ENCODE data around the gene RPS6KA4.

Gene RPS6KA4

DNA sequence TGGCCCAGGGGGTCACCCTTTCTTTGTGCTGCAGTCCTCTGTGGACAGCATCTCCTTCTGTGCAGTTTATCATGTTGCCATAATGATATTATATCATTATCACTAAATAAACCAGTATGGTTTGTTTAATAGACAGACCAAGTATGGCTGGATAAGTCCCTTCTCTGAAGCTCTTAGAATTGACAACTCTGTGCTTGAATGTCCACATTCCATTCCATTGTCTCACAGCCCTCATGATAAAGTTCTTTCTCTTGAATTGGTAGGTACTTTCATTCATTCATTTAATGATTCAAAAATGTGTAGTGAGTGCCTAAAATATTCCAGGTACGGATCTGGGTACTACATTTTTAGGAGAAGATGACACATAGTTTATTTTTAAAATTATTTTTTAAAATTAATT is 7.8 kb downstream of the RPS6KA4 start:
- no peak for DNase-seq (ENCODE audit: low read depth in 2 of 2)

DNA sequence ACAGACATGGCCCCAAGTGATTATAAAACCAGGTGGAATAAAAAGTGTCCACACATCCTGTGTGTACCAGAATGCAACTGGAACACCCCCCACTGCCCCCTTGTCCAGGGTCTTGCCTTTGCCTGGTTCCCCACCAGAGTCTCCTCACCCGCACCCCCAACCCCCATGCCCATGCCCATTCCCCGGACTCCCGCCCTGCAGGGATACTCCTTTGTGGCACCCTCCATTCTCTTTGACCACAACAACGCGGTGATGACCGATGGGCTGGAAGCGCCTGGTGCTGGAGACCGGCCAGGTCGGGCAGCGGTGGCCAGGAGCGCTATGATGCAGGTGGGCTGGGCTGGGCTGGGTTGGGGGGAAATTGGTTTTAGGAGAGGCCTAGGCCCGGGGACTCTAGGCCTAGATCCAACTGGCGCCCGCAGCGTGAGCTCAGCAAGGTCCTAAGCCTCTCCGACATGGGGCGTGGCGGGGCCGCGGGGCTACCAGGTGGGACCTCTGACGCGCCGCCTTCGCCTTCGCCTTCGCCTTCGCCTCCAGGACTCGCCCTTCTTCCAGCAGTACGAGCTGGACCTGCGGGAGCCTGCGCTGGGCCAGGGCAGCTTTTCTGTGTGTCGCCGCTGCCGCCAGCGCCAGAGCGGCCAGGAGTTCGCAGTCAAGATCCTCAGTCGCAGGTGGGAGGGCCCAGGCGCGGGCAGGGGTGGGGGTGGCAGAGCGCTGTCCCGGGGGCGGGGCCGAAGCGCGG is 9.1 kb downstream of the RPS6KA4 start:
- no peak for DNase-seq (ENCODE audit: low read depth in 2 of 2)

DNA sequence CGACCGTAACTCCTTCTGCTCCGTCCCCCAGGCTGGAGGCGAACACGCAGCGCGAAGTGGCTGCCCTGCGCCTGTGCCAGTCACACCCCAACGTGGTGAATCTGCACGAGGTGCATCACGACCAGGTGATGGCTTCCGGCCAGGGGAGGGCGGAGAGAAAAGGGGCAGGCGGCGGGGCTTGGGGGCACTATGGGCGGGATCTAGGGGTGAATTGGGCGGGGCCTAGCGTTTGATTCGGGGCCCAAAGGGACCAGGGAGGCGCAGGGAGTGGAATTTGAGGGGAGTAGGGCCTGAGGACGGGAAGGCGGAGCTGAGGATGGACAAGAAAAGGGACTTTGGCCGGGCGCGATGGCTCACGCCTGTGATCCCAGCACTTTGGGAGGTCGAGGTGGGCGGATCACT is 9.7 kb downstream of the RPS6KA4 start:
- DNase-seq (ENCODE audit: low read depth in 2 of 2): no peak

DNA sequence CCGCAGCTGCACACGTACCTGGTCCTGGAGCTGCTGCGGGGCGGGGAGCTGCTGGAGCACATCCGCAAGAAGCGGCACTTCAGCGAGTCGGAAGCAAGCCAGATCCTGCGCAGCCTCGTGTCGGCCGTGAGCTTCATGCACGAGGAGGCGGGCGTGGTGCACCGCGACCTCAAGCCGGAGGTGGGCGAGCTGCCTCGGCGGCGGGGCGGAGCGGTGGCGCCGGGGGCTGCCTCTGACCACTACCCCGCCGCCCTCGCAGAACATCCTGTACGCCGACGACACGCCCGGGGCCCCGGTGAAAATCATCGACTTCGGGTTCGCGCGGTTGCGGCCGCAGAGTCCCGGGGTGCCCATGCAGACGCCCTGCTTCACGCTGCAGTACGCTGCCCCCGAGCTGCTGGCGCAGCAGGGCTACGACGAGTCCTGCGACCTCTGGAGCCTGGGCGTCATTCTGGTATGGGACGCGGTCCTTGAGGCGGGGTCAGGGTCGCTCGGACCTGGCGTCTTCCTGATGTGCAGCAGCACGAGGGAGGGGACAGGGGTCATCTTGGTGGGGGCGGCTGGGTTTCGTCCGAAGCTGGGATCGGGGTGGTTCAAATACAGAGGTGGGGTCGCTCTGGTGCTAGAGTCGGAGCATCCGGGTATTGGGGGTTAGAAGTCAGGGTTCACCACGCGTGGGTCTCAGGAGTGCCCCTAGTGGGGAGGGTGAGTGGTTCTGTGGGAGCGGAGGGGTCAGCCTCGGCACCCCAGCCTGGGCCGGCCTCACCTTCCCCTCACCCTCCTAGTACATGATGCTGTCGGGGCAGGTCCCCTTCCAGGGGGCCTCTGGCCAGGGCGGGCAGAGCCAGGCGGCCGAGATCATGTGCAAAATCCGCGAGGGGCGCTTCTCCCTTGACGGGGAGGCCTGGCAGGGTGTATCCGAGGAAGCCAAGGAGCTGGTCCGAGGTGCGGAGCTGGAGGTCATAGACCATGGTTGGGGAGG is 10.8 kb downstream of the RPS6KA4 start:
- no peak for DNase-seq (ENCODE audit: low read depth in 2 of 2)

DNA sequence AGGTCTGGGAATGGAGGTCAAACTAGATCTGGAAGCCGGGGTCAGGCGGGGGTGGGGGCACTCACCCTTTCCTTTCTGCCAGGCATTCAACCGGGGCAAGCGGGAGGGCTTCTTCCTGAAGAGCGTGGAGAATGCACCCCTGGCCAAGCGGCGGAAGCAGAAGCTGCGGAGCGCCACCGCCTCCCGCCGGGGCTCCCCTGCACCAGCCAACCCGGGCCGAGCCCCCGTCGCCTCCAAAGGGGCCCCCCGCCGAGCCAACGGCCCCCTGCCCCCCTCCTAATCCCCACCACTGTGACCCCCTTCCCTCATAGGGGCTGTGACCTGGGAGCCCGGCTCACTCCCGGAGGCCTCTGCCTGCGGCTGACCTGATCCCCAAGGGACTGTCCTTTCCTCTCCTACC is 12.2 kb downstream of the RPS6KA4 start:
- DNase-seq (ENCODE audit: low read depth in 2 of 2): no peak

DNA sequence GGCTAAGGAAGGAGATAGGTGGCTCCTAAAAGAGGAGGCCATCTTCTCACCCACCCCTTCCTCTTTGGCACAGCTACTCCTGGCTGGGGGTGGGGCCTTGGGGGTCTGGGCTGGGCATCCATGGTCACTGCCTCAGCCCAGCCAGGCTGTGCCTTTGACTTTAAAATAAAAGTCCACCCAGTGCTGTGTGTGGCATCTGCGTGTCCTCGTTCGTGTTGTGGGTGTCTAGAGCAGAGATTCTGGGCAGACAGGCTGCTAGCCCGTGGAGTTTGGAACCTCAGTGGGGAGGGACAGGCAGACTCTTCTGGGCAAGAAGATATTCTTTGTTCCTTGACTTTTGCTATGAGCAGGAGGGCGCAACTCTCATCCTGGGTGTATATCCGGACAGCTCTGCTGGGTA is 13.1 kb downstream of the RPS6KA4 start:
- no peak for DNase-seq (ENCODE audit: low read depth in 2 of 2)

DNA sequence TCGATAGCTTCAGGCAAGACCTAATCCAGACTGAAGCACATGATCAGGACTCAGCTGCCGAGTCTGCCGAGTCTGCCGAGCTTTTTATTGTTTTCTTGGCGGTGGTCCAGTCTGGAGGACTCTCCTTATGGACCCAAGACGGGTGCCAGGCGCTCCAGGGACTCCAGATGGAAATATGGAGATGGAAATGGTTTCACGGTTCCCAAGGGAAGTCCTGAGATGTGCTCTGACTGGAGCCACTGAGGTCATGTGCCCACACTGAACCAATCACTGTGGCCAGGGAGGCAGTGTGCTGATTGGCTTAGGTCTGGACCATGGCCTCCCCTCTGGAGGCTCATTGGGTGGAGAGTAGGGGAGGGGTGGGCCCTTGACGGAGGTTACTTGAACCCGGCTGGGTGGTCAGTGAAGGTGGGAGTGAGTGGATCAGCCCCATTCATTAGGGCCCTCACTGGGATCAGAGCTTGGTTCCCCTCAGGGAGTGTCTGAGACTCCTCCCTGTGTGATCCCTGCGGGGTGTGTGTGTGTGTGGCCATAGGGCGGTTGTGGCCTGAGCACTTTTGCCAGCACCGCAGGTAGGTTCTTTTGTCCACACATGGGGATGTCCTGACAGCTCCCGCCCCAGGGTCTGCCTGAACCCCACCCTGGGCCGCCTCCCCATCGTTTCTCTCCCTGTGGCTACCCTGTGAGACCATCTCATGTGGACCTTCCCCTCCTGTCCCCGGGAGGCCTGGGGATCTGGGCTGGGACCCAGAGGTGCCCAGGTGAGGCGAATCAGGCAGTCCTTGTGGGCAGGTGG is 14.0 kb downstream of the RPS6KA4 start:
- DNase-seq (ENCODE audit: low read depth in 2 of 2): no peak

DNA sequence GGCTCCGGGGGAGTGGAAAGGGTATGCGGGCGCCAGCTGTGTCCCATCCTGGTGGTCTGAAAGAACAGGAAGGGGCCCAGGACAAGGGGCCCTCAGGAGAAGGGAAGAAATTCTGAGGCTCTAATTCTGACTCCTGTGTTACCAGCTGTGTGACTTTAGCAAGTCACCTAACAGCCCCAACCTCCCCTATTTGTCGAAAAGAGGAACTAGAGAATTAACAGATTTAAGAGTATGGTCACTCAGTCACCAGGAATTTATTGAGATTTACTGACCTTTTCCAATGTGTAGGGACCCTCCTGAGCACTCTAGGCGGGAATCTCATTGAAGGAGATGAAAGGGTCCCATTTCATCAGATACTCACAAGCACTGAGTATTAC is 14.6 kb downstream of the RPS6KA4 start:
- no peak for DNase-seq (ENCODE audit: low read depth in 2 of 2)

DNA sequence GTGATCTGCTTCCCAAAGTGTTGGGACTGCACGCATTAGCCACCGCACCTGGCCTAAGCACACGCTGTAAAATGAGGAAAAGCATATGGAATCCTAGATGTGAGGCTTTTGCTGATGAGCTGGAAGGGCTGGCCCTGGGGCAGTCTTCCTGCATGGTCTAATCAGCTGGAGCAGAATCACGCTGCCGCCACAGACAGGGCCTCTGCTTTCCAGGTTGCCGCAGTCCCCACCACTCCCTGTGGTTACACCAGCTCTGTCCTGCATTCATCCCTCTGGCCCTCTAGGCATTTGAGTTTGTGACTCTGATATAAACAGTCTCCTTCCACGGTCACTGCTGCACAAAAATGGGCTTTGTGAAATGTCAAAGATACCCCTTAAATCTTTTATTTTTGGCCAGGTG is 17.1 kb downstream of the RPS6KA4 start:
- DNase-seq (ENCODE audit: low read depth in 2 of 2): no peak

DNA sequence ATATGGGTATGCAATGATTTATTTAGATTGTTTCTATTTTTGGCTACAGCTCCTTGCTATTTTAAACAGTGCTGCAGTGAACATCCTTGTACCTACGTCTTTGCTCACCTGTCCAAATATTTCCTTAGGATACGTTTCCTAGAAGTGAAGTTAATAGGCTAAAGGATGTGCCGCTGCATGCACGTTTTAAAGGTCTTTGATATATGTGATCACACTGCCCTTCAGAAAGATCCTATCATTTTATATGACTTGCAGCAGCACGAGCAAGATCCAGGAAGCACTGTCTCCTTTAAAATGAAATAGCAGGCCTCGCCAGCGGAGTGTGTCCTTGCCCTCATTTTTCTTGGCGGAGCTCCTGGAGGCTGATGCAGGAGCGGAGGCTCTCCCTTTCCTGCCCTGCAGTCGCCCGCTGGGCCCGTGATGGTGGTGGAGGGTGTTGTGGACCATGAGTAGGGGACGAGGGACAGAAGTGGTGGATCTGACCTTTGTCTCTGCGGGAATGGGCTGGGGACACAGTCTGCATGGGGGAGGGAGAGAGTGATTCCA is 19.4 kb downstream of the RPS6KA4 start:
- DNase-seq (ENCODE audit: low read depth in 2 of 2): no peak

DNA sequence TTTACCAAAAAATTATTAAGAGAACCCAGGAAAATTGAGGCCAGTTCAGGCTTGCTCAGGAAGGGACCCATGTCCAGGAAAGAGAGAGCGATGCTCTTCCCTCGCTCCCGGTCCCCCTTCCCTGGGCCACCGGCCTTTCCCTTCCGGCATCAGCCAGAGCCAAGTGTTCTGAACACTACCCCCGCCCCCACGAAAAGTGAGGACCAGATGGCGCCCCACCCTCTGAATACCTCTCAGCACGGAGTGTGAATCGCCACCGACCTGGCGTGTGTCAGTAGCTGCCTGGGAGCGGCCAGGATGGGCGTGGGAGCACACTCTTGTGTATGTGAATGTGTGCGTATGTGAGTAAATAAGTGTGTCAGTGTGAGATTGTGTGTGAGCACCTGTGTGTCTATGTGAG is 20.2 kb downstream of the RPS6KA4 start:
- no peak for DNase-seq (ENCODE audit: low read depth in 2 of 2)

DNA sequence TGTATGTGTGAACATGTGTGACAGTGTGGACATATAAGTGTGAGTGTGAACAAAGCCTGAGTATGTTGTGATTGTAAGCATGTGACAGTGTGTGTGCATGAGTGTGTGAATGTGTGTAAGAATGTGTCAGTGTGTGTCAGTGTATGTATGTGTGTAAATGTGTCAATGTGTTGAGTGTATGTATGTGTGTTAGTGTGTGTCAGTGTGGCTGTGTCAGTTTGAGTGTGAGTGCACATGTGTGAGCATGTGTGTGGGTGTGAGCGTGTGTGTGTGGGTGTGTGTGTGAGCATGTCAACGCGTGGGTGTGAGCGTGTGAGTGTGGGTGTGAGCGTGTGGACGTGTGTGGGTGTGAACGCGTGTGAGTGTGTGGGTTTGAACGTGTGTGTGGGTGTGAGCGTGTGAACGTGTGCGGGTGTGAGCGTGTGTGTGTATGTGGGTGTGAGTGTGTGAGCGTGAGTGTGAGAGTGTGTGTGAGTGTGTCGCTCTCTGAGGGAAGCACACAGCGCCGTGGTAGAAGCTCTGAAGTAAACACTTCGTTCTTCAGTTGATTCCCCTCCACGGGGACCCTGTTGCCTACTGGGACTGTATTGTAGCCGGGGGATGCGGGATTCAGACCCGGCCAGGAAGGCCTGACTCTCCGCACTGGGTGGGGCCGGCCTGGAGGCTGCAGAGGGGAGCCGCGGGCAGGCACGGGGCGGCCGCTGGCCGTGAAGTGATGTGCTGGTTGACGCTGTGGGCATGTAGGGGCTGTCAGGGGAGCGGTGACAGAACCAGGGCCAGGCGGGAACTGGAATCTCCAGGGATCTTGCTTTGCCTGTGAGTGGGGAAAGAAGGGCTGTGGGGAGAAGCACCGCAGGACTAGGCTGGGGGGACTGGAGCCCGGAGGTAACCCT is 21.1 kb downstream of the RPS6KA4 start:
- no peak for DNase-seq (ENCODE audit: low read depth in 2 of 2)

DNA sequence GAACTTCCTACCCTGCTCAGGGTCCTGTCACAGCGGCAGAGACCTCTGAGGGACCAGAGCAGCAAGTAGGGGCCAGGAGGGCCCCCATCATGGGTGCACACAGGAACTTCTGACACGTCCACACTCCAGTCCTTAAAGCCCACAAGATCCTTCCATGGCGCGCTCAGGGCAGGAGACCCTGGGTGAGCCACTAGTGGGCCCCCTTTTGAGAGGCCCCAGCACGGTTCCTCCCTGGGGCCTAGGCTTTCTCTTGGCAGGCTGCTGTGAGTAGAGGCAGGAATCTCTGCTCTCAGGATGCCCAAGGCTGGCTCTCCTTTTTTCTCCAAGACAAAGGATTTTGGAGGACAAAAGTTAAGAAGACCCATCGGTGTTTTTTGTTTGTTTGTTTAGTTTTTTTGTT is 22.4 kb downstream of the RPS6KA4 start:
- no peak for DNase-seq (ENCODE audit: low read depth in 2 of 2)

DNA sequence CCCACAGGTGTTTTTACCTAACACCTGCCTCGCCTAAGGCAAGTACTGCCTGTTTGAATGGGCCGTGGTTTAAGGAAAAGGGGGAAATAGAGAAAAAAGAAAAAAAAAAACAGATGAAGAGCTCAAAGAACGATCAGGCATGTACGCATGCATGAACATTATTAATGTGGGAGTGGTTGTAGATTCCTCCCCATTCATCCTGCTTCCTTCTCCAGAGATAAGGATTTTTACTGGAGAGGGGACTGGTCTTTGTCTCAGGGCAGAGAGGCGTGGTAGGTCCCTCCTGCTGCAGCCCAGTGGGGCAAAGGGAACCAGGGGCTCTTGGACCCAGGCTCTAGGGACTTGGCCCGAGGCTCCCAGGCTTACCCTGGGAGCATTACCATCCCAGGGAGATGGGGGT is 23.1 kb downstream of the RPS6KA4 start:
- no peak for DNase-seq (ENCODE audit: low read depth in 2 of 2)

DNA sequence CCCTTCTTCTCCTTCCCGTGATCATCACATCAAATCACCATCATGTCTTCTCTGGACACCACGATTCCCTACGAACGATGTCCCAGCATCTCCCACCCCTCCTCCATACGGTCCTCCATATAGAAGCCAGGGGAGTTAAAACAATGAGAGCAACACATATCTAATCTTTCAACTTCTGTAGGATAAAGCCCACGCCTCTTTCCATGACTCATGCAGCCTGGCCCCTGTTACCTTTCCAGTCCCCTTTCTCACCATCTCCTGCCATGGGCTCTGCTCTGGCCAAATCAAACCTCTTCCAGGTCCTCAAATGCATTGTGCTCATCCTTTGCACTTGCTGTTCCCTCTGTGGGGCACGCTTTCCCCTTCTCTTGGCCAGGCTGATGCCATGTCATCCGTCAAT is 23.6 kb downstream of the RPS6KA4 start:
- no peak for DNase-seq (ENCODE audit: low read depth in 2 of 2)

DNA sequence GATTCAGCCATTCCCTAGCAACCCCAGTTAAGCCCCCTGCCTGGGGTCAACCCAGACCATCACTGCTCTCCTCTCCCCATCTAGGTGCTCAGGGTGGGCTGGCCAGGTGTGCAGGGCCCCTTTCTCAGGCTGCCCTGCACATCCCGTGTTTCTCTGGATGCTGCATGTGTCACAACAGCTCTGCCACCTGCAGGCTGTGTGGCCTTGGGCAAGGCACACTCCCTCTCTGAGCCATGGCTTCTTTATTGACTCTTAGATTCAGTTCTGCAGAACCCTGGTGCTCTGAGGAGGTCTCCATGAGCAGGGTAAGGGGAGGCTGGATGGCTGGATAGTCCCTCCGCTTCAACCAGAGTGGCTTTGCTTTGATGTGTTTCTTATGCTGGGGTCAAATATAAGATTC is 24.6 kb downstream of the RPS6KA4 start:
- DNase-seq (ENCODE audit: low read depth in 2 of 2): no peak

DNA sequence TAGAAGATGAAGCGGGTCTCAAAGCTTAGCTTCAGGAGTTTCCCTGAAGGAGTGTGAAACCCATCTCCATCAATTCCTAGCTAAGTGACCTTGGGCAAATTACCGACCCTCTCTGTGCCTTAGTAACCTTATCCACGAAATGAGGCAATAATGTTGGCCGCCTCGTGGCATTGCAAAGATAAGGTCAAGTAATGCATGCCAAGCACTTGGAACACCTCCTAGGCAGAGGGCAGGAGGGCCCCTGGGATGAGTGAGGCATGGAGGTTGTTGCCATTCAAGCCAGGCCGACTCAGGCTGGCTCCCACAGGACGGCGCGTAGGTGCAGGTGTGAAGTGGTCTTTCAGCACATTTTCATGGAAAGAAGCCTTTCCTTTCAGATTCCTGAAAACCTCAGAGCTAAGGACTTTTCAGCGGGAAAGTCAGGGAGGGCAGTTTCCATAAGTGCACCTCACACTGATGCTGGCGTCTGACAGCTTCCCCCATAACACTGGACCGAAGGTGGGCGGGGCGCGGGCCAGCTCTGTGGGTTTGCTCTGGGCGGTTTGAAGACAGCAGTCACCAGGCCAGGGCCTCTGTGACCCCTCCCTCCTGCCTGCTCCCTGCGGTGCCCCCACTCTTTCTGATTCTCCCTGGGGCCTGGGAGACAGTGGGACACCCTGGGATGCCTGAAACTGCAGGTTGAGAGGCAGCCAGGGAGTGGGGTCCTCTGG is 25.2 kb downstream of the RPS6KA4 start:
- DNase-seq (ENCODE audit: low read depth in 2 of 2): no peak

DNA sequence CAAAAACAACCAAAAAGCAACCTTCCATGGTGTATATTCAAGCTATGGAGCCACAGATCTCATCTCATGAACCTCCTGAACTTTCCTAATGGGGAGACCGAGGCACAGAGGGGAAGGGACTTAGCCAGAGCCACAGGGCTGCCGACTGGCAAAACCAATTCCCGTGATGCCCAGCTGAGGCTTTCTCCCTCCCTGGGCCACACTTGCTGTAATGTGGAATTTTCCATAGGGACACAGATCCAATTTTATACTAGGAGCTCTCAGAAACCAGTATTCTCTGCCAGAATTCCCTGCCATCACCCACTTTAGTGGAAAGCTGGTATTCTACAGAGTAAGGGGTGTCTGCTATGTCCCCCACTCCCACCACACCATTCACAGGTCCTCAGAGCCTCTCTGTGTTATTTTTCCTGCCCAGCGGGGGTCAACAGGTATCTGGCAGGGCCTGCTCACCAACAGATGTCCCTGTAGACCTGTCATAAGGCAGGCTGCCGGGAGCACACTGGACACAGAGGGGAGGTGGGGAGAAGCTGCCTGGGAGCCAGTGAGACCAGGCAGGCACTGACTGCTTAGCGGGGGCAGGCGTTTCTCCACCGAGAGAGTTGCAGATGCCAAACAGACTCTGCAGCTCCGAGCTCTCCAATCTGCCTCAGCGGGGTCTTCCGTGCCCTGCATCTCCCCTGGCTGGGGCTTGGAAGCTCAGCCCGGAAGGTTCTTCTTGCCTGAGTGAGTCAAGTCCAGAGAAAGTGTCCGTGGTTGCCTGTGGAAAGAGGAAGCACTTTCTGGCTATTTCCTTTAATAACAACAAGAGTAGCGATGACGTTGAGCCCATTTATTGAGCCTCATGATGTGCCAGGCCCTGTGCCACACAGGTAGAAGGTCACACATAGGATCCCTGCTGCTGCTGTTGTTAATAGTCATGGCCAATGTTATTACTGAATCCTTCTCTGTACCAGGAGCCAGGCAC is 26.3 kb downstream of the RPS6KA4 start:
- no peak for DNase-seq (ENCODE audit: low read depth in 2 of 2)
